Measurements from ENCODE around the gene HSD17B14. TPM values are rescaled to one million over a fixed set of nuclear protein-coding genes. Genes with fewer than 3 reads are reported as not detected.
"Not testable (repeated sequence)": the region's sequence is repeated elsewhere in the genome, so short reads cannot be mapped to it uniquely, and the experiment has no call there.

HSD17B14 gene
- 53.9 and 58.9 TPM in 2 replicates for total RNA-seq (2014; rRNA removed; shearing (Covaris generic))
- polyA plus RNA-seq (2015; cell fraction: cytosol; rRNA removed): 56.0 and 80.0 TPM in 2 replicates
- polyA plus RNA-seq (2015; cell fraction: nucleus; rRNA removed): 39.3 and 49.2 TPM in 2 replicates

GRCh38 chr19:48836089-48837017 lies at the start of gene HSD17B14:
Gene HSD17B14 (minus strand): TSS chr19:48836491. CDS start chr19:48836411, 80 bp downstream.
- peak; percentile 60 for DNase-seq (ENCODE audit: low read depth, low spot score)

GRCh38 chr19:48883726-48884125 lies 47.4 kb upstream of the HSD17B14 start:
- no peak for DNase-seq (ENCODE audit: low read depth, low spot score)
- in situ Hi-C loops (cut with HindIII; ENCODE audit: low pct_unique_long_range_greater_than_20kb, low sequenced_read_pairs): no loop called here

More at GRCh38 chr19:48836089-48837017, at the start of gene HSD17B14:
- in situ Hi-C loops (cut with HindIII; ENCODE audit: low pct_unique_long_range_greater_than_20kb, low sequenced_read_pairs): no loop called here

- in situ Hi-C loops (cut with HindIII; ENCODE audit: low pct_unique_long_range_greater_than_20kb, low sequenced_read_pairs): no loop called here
- peak; percentile 31 for DNase-seq (ENCODE audit: low read depth, low spot score)
Observed at GRCh38 chr19:48881741-48882657, 45.7 kb upstream of the HSD17B14 start.

GRCh38 chr19:48879696-48880095 lies 43.4 kb upstream of the HSD17B14 start:
- DNase-seq (ENCODE audit: low read depth, low spot score); in situ Hi-C loops (cut with HindIII; ENCODE audit: low pct_unique_long_range_greater_than_20kb, low sequenced_read_pairs): not testable (repeated sequence)

GRCh38 chr19:48879025-48879637 lies 42.8 kb upstream of the HSD17B14 start:
- DNase-seq (ENCODE audit: low read depth, low spot score): no peak
- in situ Hi-C loops (cut with HindIII; ENCODE audit: low pct_unique_long_range_greater_than_20kb, low sequenced_read_pairs): no loop called here

GRCh38 chr19:48878196-48879024 lies 42.1 kb upstream of the HSD17B14 start:
- no peak for DNase-seq (ENCODE audit: low read depth, low spot score)
- in situ Hi-C loops (cut with HindIII; ENCODE audit: low pct_unique_long_range_greater_than_20kb, low sequenced_read_pairs): no loop called here

GRCh38 chr19:48877855-48878195 lies 41.5 kb upstream of the HSD17B14 start:
- in situ Hi-C loops (cut with HindIII; ENCODE audit: low pct_unique_long_range_greater_than_20kb, low sequenced_read_pairs): no loop called here
- no peak for DNase-seq (ENCODE audit: low read depth, low spot score)

GRCh38 chr19:48876043-48876981 lies 40.0 kb upstream of the HSD17B14 start:
- in situ Hi-C loops (cut with HindIII; ENCODE audit: low pct_unique_long_range_greater_than_20kb, low sequenced_read_pairs); DNase-seq (ENCODE audit: low read depth, low spot score): not testable (repeated sequence)

- peak; percentile 32 for DNase-seq (ENCODE audit: low read depth, low spot score)
- in situ Hi-C loops (cut with HindIII; ENCODE audit: low pct_unique_long_range_greater_than_20kb, low sequenced_read_pairs): no loop called here
Observed at GRCh38 chr19:48874303-48875135, 38.2 kb upstream of the HSD17B14 start.

GRCh38 chr19:48873476-48874302 lies 37.4 kb upstream of the HSD17B14 start:
- in situ Hi-C loops (cut with HindIII; ENCODE audit: low pct_unique_long_range_greater_than_20kb, low sequenced_read_pairs): no loop called here
- peak; percentile 23 for DNase-seq (ENCODE audit: low read depth, low spot score)

GRCh38 chr19:48872884-48873475 lies 36.7 kb upstream of the HSD17B14 start:
- in situ Hi-C loops (cut with HindIII; ENCODE audit: low pct_unique_long_range_greater_than_20kb, low sequenced_read_pairs): no loop called here

GRCh38 chr19:48872182-48872883 lies 36.0 kb upstream of the HSD17B14 start, which contains the start of gene PPP1R15A:
Gene PPP1R15A (plus strand): TSS chr19:48872421. CDS start chr19:48873234, 813 bp downstream.
- in situ Hi-C loops (cut with HindIII; ENCODE audit: low pct_unique_long_range_greater_than_20kb, low sequenced_read_pairs): no loop called here
- peak; percentile 98 for DNase-seq (ENCODE audit: low read depth, low spot score)

More at GRCh38 chr19:48872884-48873475, 36.7 kb upstream of the HSD17B14 start:
- DNase-seq (ENCODE audit: low read depth, low spot score): peak; percentile 91

- in situ Hi-C loops (cut with HindIII; ENCODE audit: low pct_unique_long_range_greater_than_20kb, low sequenced_read_pairs); DNase-seq (ENCODE audit: low read depth, low spot score): not testable (repeated sequence)
Observed at GRCh38 chr19:48871471-48872181, 35.3 kb upstream of the HSD17B14 start.
